HEK293 (cell line): ENCODE measurements around the gene FRMD3.
A peak's percentile ranks its signal among the peaks of the same experiment; 100 is the strongest.

Experiments
- GLI2 ChIP-seq: fragments of 450-650 bp; formaldehyde crosslinking; IDR thresholded peaks from 2 replicates; pipeline ENCODE4; 2017; ENCODE audit warnings: missing biosample characterization, missing genetic modification characterization, low read depth, borderline replicate concordance
- GLIS1 ChIP-seq: fragments of 450-650 bp; formaldehyde crosslinking; IDR thresholded peaks from 2 replicates; pipeline ENCODE4 v1.5.1; 2016; ENCODE audit warnings: missing biosample characterization, missing genetic modification characterization
- HOXD13 ChIP-seq: sonication (generic); formaldehyde crosslinking; IDR thresholded peaks from 2 replicates; pipeline ENCODE4 v1.8.0; 2022; ENCODE audit warnings: missing genetic modification reagents, borderline replicate concordance
- KLF17 ChIP-seq: fragments of 450-650 bp; formaldehyde crosslinking; IDR thresholded peaks from 2 replicates; pipeline ENCODE4 v1.5.1; 2016; ENCODE audit warnings: missing biosample characterization, missing genetic modification characterization
- KLF8 ChIP-seq: fragments of 450-650 bp; formaldehyde crosslinking; IDR thresholded peaks from 2 replicates; pipeline ENCODE4 v1.5.1; 2016; ENCODE audit warnings: missing biosample characterization, missing genetic modification characterization
- KLF9 ChIP-seq: fragments of 450-650 bp; formaldehyde crosslinking; IDR thresholded peaks from 2 replicates; pipeline ENCODE4 v1.5.1; 2016; ENCODE audit warnings: missing biosample characterization, missing genetic modification characterization, low read depth
- PBX3 ChIP-seq: sonication (generic); formaldehyde crosslinking; IDR thresholded peaks from 2 replicates; pipeline ENCODE4 v1.8.1; 2022; ENCODE audit warnings: mild to moderate bottlenecking, moderate library complexity, missing genetic modification reagents
- WT1 ChIP-seq: fragments of 450-650 bp; formaldehyde crosslinking; IDR thresholded peaks from 2 replicates; pipeline ENCODE4 v1.5.1; 2016; ENCODE audit warnings: missing biosample characterization, missing genetic modification characterization
- ZBTB26 ChIP-seq: fragments of 450-650 bp; formaldehyde crosslinking; optimal IDR thresholded peaks from 2 replicates; pipeline ENCODE3; 2016; ENCODE audit warnings: missing biosample characterization, mild to moderate bottlenecking, missing genetic modification characterization
- ZBTB48 ChIP-seq: fragments of 450-650 bp; formaldehyde crosslinking; IDR thresholded peaks from 2 replicates; pipeline ENCODE4 v1.5.1; 2016; ENCODE audit warnings: missing biosample characterization, missing genetic modification characterization
- ZBTB49 ChIP-seq: fragments of 450-650 bp; formaldehyde crosslinking; IDR thresholded peaks from 2 replicates; pipeline ENCODE4 v1.5.1; 2016; ENCODE audit warnings: missing biosample characterization, missing genetic modification characterization, low read depth
- ZFP37 ChIP-seq: fragments of 450-650 bp; formaldehyde crosslinking; IDR thresholded peaks from 2 replicates; pipeline ENCODE4 v1.5.1; 2016; ENCODE audit warnings: missing biosample characterization, missing genetic modification characterization
- ZIC2 ChIP-seq: fragments of 450-650 bp; formaldehyde crosslinking; IDR thresholded peaks from 2 replicates; pipeline ENCODE4 v1.5.1; 2016; ENCODE audit warnings: missing biosample characterization, missing genetic modification characterization
- ZNF121 ChIP-seq: fragments of 450-650 bp; formaldehyde crosslinking; IDR thresholded peaks from 2 replicates; pipeline ENCODE4 v1.5.1; 2016; ENCODE audit warnings: missing biosample characterization, missing genetic modification characterization
- ZNF133 ChIP-seq: fragments of 450-650 bp; formaldehyde crosslinking; IDR thresholded peaks from 2 replicates; pipeline ENCODE4 v1.5.1; 2016; ENCODE audit warnings: missing biosample characterization, missing genetic modification characterization
- ZNF175 ChIP-seq: fragments of 450-650 bp; formaldehyde crosslinking; IDR thresholded peaks from 2 replicates; pipeline ENCODE4 v1.5.1; 2016; ENCODE audit warnings: missing biosample characterization, missing genetic modification characterization
- ZNF214 ChIP-seq: fragments of 450-650 bp; formaldehyde crosslinking; IDR thresholded peaks from 2 replicates; pipeline ENCODE4 v1.5.1; 2017; ENCODE audit warnings: missing biosample characterization, mild to moderate bottlenecking, missing genetic modification characterization, borderline replicate concordance
- ZNF223 ChIP-seq: fragments of 450-650 bp; formaldehyde crosslinking; IDR thresholded peaks from 2 replicates; pipeline ENCODE4 v1.5.1; 2016; ENCODE audit warnings: missing biosample characterization, missing genetic modification characterization
- ZNF274 ChIP-seq, 2 experiments: fragments of 200-500 bp in 1 of 2; fragments of 450-650 bp in 1 of 2; sonication (Bioruptor generic) in 1 of 2; formaldehyde crosslinking in 1 of 2; IDR thresholded peaks; 2 replicates each; pipeline versions ENCODE4 v1.5.1 to v1.6.1; 2014 to 2016; ENCODE audit warnings: borderline replicate concordance in 1 of 2, inconsistent platforms in 1 of 2, low read length in 1 of 2, missing biosample characterization in 1 of 2, missing genetic modification characterization in 1 of 2
- ZNF513 ChIP-seq: fragments of 450-650 bp; IDR thresholded peaks from 2 replicates; pipeline ENCODE4 v1.5.1; 2018; ENCODE audit warnings: missing biosample characterization, missing genetic modification characterization
- ZNF560 ChIP-seq: fragments of 450-650 bp; formaldehyde crosslinking; IDR thresholded peaks from 2 replicates; pipeline ENCODE4 v1.5.1; 2017; ENCODE audit warnings: missing biosample characterization, missing genetic modification characterization, borderline replicate concordance
- ZNF600 ChIP-seq: fragments of 450-650 bp; formaldehyde crosslinking; IDR thresholded peaks from 2 replicates; pipeline ENCODE4 v1.5.1; 2016; ENCODE audit warnings: missing biosample characterization, missing genetic modification characterization
- ZNF610 ChIP-seq: fragments of 450-650 bp; formaldehyde crosslinking; IDR thresholded peaks from 2 replicates; pipeline ENCODE4 v1.5.1; 2016; ENCODE audit warnings: missing biosample characterization, missing genetic modification characterization, borderline replicate concordance
- ZNF645 ChIP-seq: fragments of 450-650 bp; formaldehyde crosslinking; IDR thresholded peaks from 2 replicates; pipeline ENCODE4; 2016; ENCODE audit warnings: missing biosample characterization, missing genetic modification characterization
- ZNF660 ChIP-seq: fragments of 450-650 bp; IDR thresholded peaks from 2 replicates; pipeline ENCODE4 v1.5.1; 2018; ENCODE audit warnings: missing biosample characterization, mild to moderate bottlenecking, missing genetic modification characterization
- ZNF664 ChIP-seq: fragments of 450-650 bp; formaldehyde crosslinking; IDR thresholded peaks from 2 replicates; pipeline ENCODE4 v1.5.1; 2016; ENCODE audit warnings: missing biosample characterization, missing genetic modification characterization
- ZNF677 ChIP-seq: fragments of 450-650 bp; IDR thresholded peaks from 2 replicates; pipeline ENCODE4 v1.5.0; 2018; ENCODE audit warnings: missing biosample characterization, mild to moderate bottlenecking, missing genetic modification characterization, moderate library complexity
- ZNF692 ChIP-seq: fragments of 450-650 bp; formaldehyde crosslinking; IDR thresholded peaks from 2 replicates; pipeline ENCODE4 v1.5.1; 2016; ENCODE audit warnings: missing biosample characterization, missing genetic modification characterization
- ZNF747 ChIP-seq: fragments of 450-650 bp; formaldehyde crosslinking; IDR thresholded peaks from 2 replicates; pipeline ENCODE4 v1.5.1; 2016; ENCODE audit warnings: missing biosample characterization, missing genetic modification characterization

FRMD3 gene

GRCh38 chr9:83538172-83538889 is at the start of gene FRMD3 (continued):
- TF ChIP-seq ZNF560 (tag by site-specific recombination) = no peak
- peak; percentile 94 for TF ChIP-seq ZBTB48 (tag by site-specific recombination)
- TF ChIP-seq KLF9 (tag by site-specific recombination) = no peak
- TF ChIP-seq ZNF600 (tag by site-specific recombination) = peak; percentile 95
- TF ChIP-seq ZNF175 (tag by site-specific recombination) = no peak
- no peak for TF ChIP-seq GLI2 (tag by site-specific recombination)
- peak; percentile 24; the same call in 1 of the 2 replicates for TF ChIP-seq KLF17 (tag by site-specific recombination)
- peak; percentile 74; the same call in 1 of the 2 replicates for TF ChIP-seq ZNF660
- TF ChIP-seq ZBTB49 (tag by site-specific recombination) = no peak
- no peak for TF ChIP-seq ZNF274 (IDR thresholded peaks at IDR 0.05; ENCODE audit: low read length)
- no peak for TF ChIP-seq ZNF274 (tag by site-specific recombination; IDR thresholded peaks at IDR 0.05; ENCODE audit: borderline replicate concordance)
- no peak for TF ChIP-seq ZNF664 (tag by site-specific recombination)
- 0 out of 2 replicates have a peak, but pooled peaks have one; percentile 33 for TF ChIP-seq ZNF513 (tag by site-specific recombination)
- no peak for TF ChIP-seq ZNF610
- 0 out of 2 replicates have a peak, but pooled peaks have one; percentile 11 for TF ChIP-seq ZNF121 (tag by site-specific recombination)
- no peak for TF ChIP-seq ZNF747 (tag by site-specific recombination)
- peak; percentile 49; the same call in 1 of the 2 replicates for TF ChIP-seq GLIS1 (tag by site-specific recombination)
- peak; percentile 62; the same call in 1 of the 2 replicates for TF ChIP-seq ZNF692 (tag by site-specific recombination)
- TF ChIP-seq ZNF677 (tag by site-specific recombination) = no peak
- no peak for TF ChIP-seq ZNF223 (tag by site-specific recombination)
- peak; percentile 73; the same call in 1 of the 2 replicates for TF ChIP-seq ZFP37 (tag by site-specific recombination)
- TF ChIP-seq ZNF133 (tag by site-specific recombination) = no peak
- TF ChIP-seq ZBTB26 (tag by site-specific recombination) = peak; percentile 98
- peak; percentile 86; the same call in 1 of the 2 replicates for TF ChIP-seq PBX3
- TF ChIP-seq HOXD13 (CRISPR knock-in tag) = no peak
- TF ChIP-seq WT1 = no peak
- no peak for TF ChIP-seq ZNF214 (tag by site-specific recombination)
- no peak for TF ChIP-seq KLF8 (tag by site-specific recombination)
- no peak for TF ChIP-seq ZNF645 (tag by site-specific recombination)
- TF ChIP-seq ZIC2 = peak; percentile 60; the same call in 1 of the 2 replicates
